Neural crest cell (in vitro differentiated cells): Measurements from ENCODE around the gene CEP19. TPM values are rescaled to one million over a fixed set of nuclear protein-coding genes. Genes with fewer than 3 reads are reported as not detected.
"Not testable (repeated sequence)": the region's sequence is repeated elsewhere in the genome, so short reads cannot be mapped to it uniquely, and the experiment has no call there.

Experiments
- DNase-seq: peaks from one replicate; pipeline ENCODE4 v3.0.0; 2021; ENCODE audit warnings: low read depth, mixed read lengths, low spot score
- H3K27ac Mint-ChIP-seq: one replicate; pipeline ENCODE4 v1.8.0; 2021; ENCODE audit warnings: mild to moderate bottlenecking, mixed read lengths; ENCODE audit not compliant: unreplicated experiment
- H3K27me3 Mint-ChIP-seq: 2 replicates; pipeline ENCODE4 v1.8.0; 2021; ENCODE audit warnings: low read depth, mild to moderate bottlenecking, mixed read lengths
- H3K36me3 Mint-ChIP-seq: 2 replicates; pipeline ENCODE4 v1.8.0; 2021; ENCODE audit warnings: low read depth, mild to moderate bottlenecking, mixed read lengths
- H3K4me1 Mint-ChIP-seq: 2 replicates; pipeline ENCODE4 v1.8.0; 2021; ENCODE audit warnings: mixed read lengths
- H3K4me3 Mint-ChIP-seq: one replicate; pipeline ENCODE4 v1.8.0; 2021; ENCODE audit warnings: mild to moderate bottlenecking, mixed read lengths
- H3K9me3 Mint-ChIP-seq: 2 replicates; pipeline ENCODE4 v1.8.0; 2021; ENCODE audit warnings: mixed read lengths
- total RNA-seq: library from RNA; stranded (reverse); gene quantifications from 2 replicates; pipeline ENCODE4 v1.2.1, GENCODE V29; 2021
- TF ChIP-seq, protein P1 (sequence below): fragments of 200-600 bp; sonication (generic); conservative IDR thresholded peaks from 2 replicates; pipeline ENCODE4 v1.5.0; 2021; ENCODE audit warnings: antibody characterized with exemption, mild to moderate bottlenecking

CEP19 gene
- total RNA-seq, 1 donor from 2014 or later: 6.3 TPM

GRCh38 chr3:196753201-196753600, 41.2 kb upstream of the CEP19 start:
- Mint-ChIP-seq H3K4me1 (peaks cover 28% of the 10 kb centered on the region), H3K9me3 (peaks cover 4% of the 10 kb centered on the region), H3K27ac (no peak overlapping the region)

GRCh38 chr3:196749125-196749524, 37.1 kb upstream of the CEP19 start:
- no peak overlapping the region for H3K27ac Mint-ChIP-seq
- TF ChIP-seq, protein P1, sequence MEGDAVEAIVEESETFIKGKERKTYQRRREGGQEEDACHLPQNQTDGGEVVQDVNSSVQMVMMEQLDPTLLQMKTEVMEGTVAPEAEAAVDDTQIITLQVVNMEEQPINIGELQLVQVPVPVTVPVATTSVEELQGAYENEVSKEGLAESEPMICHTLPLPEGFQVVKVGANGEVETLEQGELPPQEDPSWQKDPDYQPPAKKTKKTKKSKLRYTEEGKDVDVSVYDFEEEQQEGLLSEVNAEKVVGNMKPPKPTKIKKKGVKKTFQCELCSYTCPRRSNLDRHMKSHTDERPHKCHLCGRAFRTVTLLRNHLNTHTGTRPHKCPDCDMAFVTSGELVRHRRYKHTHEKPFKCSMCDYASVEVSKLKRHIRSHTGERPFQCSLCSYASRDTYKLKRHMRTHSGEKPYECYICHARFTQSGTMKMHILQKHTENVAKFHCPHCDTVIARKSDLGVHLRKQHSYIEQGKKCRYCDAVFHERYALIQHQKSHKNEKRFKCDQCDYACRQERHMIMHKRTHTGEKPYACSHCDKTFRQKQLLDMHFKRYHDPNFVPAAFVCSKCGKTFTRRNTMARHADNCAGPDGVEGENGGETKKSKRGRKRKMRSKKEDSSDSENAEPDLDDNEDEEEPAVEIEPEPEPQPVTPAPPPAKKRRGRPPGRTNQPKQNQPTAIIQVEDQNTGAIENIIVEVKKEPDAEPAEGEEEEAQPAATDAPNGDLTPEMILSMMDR: no peak
- peaks cover 6% of the 10 kb centered on the region for H3K4me1 Mint-ChIP-seq
- peaks cover 26% of the 10 kb centered on the region for H3K36me3 Mint-ChIP-seq
- no peak for DNase-seq
- H3K27me3 Mint-ChIP-seq: no peaks in the 10 kb centered on the region
- H3K4me3 Mint-ChIP-seq: no peak overlapping the region
- no peaks in the 10 kb centered on the region for H3K9me3 Mint-ChIP-seq

More at GRCh38 chr3:196753201-196753600, 41.2 kb upstream of the CEP19 start:
- no peak overlapping the region for H3K4me3 Mint-ChIP-seq
- TF ChIP-seq, protein P1: no peak
- H3K36me3 Mint-ChIP-seq: peaks cover 49% of the 10 kb centered on the region
- DNase-seq: no peak
- no peaks in the 10 kb centered on the region for H3K27me3 Mint-ChIP-seq

GRCh38 chr3:196743569-196743968, 31.5 kb upstream of the CEP19 start:
- Mint-ChIP-seq H3K36me3 (peaks cover 13% of the 10 kb centered on the region), H3K4me1 (peaks cover 25% of the 10 kb centered on the region), H3K4me3 (peak overlapping the region; percentile 62)
- not testable (repeated sequence) for H3K27ac Mint-ChIP-seq, DNase-seq, H3K27me3 Mint-ChIP-seq, H3K9me3 Mint-ChIP-seq

GRCh38 chr3:196741249-196741889, 29.3 kb upstream of the CEP19 start:
- Mint-ChIP-seq H3K4me3 (peak overlapping the region; percentile 95), H3K27ac (peak overlapping the region; percentile 98), H3K36me3 (peaks cover 17% of the 10 kb centered on the region), H3K4me1 (peaks cover 20% of the 10 kb centered on the region), H3K9me3 (peaks cover 5% of the 10 kb centered on the region), H3K27me3 (no peaks in the 10 kb centered on the region)
- TF ChIP-seq, protein P1: no peak
- DNase-seq: no peak

DNA sequence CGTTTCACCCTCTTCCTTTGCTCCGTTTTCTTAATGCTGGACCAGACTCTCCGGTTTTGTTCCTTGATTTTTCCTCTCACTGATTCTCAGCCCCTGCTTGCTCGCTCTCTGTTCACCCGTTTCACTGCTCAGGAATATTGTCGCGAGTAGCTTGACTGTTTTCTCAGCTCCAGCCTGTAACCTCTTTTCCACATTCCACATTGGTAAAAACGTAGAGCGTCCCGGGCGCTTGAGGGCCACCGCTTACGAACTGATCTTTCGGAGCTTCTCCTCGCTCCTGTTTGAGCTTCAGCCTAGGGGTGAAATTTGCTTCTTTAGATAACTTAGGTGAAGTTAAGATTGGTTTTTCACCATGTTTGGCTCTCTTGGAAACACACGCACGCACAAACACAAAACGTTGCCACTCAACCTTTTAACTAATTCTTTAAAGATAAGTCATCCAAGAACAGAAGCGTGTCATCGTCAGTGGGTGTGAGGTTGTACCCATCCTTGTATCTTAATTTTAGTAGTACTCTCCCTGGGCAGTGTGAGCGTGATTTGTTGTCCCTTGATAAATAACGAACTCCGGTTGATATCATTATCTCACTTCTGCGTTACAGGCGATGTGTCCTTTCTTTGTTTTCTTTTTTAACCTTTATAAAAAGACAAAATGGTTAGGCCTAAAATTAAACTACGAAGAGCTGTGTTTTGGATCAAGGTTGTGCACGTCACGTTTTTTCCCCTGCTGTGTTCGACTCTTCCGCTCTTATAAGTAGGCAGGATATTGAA, 28.6 kb upstream of the CEP19 start:
- peaks cover 5% of the 10 kb centered on the region for H3K9me3 Mint-ChIP-seq
- H3K36me3 Mint-ChIP-seq: peaks cover 13% of the 10 kb centered on the region
- peaks cover 20% of the 10 kb centered on the region for H3K4me1 Mint-ChIP-seq
- TF ChIP-seq, protein P1: no peak
- H3K27me3 Mint-ChIP-seq: no peaks in the 10 kb centered on the region
- peak overlapping the region; percentile 98 for H3K27ac Mint-ChIP-seq
- no peak for DNase-seq
- H3K4me3 Mint-ChIP-seq: peak overlapping the region; percentile 95
